GM18508 (cell line): ENCODE results near the gene DCAF7.

Experiments
- ATAC-seq: cut with Tn5 transposase; IDR thresholded peaks from one replicate; pipeline ENCODE4 v1.9.1; 2021; ENCODE audit warnings: moderate number of reproducible peaks; ENCODE audit not compliant: insufficient read depth, unreplicated experiment

Gene DCAF7

DNA sequence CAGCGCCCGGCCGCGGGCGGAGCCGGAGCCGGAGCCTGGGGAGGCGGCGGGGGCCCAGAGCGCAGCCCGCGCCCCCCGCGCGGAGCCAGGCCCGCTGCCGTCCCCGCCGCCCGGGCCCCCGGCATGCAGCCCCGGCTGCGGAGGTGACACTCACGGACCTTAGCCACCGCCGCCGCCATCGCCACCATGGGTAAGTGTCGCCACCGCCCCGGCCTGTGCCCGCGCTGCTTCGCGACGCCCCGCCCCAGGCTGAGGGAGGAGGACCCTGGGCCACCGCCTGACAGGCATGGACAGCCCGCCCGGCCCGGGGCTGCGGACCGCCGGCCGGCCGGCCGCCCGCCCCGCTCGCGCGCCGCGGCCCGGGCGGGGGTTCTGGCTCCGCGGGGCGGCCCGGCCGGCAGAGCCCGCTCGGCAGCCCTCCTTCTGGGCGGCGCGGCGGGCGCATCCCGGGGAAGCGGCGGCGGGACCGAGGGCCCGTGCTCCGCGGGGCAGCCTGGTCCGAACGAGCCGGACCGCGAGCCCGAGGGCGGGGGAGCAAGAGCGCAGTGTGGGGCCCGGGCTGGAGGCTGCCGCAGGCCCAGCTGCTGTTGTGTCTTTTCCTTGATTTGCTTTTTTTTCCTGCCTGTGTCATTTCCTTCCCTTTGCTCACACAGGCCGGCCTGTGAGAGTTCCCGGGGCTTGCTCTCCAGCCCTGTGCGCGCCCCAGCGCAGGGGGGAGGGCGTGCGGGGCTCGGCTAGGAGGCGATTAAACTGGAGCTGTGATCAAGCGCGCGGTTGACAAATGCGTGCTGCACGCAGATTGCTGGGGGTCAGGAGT is 72.5 kb downstream of the DCAF7 start:
- no peak for ATAC-seq

DNA sequence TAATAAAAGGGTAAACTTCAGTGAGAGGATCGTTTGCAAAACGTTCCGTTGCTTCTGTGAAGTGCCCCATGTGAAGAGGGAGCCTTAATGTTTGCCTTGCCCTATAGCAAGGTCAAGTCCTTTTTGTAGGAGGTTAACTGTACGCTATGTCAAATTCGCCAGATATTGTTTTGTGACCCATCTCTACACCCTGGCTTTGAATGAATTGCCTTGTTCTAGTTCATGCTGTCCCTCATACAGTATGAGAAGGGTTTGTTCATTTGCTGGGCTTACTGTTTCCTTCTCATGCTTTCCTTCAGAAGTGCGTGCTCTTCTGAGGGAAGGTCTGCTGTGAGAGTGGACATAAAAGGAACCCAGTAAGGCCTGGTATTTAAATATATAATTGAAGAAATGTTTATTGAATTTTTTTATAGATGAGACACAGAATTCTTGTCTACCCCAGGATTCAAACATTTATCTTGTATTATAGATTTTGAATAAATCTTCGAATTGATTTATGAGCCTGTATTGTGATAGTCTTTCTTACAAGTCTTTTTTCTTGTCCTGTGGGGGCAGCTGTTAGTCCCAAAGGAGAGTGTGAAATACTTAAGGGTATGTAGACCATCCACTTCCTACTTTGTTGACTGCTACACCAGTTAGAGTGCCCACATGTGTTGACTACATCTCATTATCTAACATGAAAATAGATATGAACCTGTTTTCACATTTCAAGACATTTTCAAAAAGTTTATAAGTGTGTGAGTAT is 73.7 kb downstream of the DCAF7 start:
- no peak for ATAC-seq

DNA sequence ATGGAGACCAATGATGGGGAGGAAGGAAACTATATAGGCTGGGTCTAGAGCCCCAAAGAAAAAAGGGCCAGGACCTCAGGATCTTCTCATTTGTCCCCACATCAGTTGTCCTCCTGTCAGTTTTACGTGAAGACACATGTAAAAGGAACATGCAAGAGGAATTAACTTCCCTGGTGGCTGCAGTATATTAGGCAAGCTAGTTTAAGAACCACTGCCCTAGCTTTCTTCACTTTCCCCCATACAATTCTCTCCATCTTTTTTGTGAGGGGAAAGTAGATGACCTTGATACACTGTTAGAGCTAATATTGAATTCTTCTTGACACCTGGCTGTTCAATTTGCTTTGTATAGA is 74.2 kb downstream of the DCAF7 start:
- no peak for ATAC-seq

DNA sequence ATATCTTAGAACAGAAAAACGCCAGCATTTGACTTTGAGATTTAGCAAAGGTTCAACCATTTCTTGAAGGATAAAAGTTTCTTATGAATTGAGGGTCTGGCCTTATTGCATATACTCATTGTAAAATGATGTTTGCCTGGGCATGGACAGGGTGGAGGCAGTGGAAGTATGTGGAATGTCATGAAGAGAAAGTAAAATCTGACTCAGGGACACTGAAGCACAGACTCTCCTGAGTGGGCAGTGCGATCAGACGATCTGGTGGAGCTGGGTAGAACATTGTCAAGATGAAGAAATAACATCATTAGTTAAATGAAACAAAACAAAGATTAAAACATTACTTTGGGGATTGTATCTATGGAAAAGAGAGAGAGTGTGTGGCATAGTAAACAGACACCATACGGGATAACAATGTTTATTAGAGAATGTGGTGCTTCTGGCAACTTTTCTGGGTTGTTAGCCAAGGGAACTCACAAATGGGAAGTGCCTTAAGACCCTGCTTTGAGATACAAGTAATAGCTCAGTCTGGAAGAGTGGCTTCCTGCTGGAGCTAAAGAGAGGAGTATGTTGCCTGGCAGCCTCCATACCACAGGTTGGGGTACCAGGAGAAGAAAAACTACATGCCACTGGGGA is 76.4 kb downstream of the DCAF7 start:
- ATAC-seq, result no peak

DNA sequence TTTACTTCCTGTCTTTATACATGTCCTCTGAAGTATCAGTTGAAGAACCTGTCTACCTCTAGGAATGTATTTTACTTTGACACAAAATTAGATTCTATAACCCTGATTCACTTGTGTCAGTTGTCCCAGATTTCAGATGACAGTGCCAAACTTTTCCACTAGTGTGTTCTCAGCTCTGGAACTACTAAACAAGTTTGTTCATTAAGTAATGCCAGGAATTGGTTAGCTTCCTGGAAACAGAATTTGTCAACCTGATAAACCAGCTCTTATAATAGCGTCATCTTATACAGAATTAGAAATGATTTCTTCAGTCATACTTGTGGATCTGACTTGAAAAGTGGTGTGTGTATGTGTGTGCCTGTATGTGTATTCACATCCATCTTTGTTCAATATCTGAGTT is 79.3 kb downstream of the DCAF7 start:
- no peak for ATAC-seq

DNA sequence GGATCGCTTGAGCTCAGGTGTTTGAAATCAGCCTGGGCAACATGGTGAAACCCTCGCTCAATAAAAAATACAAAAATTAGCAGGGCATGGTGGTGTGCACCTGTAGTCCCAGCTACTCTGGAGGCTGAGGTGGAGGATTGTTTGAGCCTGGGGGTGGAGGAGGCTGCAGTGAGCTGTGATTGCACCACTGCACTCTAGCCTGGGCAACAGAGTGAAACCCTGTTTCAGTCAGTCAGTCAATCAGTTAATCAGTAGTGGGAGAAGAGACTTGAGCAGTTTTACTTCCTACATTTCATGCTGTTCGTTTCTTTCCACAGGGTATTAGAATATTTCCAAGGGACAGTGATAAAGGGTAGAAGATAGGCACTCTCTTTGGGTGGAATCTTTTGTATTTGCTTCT is 80.8 kb downstream of the DCAF7 start:
- no peak for ATAC-seq

DNA sequence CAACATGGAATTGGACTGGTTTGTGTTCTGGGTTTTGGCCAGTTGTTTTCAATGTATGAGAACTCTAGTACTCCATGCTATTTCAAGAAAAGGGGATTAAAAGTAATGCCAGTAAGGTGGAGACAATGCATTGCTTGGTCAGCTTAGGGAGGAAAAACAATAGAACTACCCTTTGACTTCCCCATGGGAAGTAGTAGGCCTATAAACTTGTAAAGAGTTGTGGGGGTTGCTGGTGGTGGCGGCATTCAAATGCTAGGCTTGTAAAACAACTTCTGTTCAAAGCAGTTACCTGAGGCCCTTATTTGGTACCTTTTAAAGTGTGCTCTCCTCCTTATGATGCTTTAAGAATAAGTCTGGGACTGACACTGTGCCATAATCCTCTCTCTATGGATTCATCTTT is 81.3 kb downstream of the DCAF7 start:
- no peak for ATAC-seq

DNA sequence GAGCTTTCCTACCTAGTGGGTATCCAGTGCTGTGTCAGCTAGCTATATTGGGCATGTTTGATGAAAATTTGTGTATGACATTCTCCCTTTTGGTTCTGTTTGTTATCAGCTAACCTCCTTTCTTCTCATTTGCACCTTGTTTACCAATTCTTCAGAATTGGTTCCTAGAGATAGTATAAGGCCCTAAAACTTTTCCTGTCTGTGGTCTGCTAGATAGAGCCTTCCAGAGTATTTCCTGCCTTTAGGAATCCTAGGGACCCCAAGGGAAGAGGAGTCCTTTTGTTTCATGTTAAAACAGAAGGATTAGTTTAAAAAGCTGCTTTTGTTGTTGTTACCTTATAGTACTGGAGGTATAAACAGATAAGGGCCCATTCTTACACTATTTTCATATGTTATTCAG is 83.5 kb downstream of the DCAF7 start:
- no peak for ATAC-seq

DNA sequence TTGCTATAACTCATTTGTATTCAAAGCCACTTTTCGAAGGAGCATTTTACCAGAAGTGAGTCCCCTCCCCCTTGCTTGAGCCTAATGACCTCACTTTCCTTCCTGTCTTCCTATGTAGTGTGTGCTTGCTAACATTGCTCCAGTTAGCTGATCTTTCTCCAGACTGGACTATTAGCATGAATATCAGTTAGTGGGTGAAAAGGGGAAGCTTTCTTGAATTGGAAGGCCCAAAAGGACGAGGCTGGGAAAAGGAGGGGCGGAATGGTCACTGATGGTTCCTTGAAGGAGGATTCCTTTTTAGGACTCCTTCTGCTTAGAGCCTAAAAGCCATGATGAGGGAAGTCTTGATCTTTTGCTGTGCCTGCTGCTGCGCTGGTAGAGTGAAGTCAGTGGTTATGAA is 83.9 kb downstream of the DCAF7 start:
- no peak for ATAC-seq

DNA sequence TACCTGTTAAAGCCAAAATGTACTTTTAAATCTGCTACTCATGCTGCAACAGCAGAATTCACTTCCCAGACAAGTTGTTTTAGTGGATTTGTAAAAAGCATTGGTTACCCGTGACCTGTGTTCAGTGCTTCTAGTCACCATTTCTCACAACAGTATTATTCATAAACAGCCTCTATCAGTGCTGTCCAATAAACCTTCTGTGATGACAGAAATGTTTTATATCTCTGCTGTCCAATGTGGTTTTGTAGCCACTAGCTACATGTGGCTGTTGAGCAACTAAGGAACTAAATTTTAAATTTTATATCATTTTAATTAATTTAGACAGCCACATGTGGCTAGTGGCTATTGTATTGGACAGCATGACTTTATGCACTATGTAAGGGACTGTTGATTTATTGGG is 84.5 kb downstream of the DCAF7 start:
- no peak for ATAC-seq

DNA sequence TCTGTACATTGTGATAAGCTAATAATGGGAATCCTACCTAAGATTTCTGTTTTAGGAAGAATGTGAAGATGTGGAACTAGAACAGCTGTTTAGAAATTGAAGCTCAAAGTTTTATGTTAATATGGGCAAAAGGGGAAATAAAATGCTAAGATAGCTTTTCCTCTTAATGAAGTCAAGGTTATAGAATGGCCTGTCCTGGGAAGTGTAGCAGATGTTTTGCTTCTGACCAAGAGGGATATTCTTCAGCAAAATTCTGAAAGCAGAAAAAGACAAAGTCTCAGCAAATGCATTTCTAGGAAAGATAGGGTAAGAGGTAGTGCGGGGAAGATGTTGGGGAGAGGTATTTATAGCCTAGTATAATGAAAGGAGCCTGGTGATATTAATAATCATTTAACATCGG is 85.0 kb downstream of the DCAF7 start:
- no peak for ATAC-seq

DNA sequence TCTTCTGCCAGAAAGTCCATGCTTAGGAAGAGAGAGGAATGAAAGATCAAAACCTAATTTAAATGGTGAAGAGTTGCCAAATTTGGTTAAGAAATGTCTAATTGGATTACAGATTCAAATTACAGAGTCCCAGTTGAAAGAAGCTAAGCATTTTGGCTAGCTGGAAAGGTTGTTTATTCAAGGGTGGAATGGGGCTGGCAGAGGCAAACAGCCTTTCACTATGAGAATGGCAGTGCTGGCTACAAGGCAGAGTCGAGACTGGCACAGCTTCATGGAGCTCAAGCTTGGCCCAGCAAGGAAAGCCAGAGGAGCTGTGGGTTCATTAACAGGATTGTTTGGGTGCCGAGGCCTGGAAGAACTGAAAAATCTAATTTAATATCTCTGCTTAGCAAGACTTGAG is 85.5 kb downstream of the DCAF7 start:
- ATAC-seq, result no peak

DNA sequence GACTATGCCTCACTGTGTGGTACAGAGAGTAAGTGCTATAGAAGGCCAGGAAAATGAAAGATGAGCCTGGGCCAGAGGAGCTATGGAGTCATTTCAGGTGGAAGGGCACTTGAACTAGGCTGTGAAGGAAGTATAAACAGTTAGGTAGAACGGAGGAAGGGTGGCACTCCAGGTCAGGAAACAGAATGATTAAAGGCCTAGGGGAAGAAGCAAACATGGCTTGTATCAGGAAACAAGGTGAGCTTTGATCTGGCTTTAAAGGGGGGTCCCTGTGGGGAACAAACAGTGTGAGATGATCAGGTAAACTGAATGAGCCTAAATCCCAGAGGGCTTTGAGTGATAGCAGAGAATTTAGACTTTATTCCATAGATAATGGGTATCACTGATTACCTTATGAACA is 88.8 kb downstream of the DCAF7 start:
- no peak for ATAC-seq

DNA sequence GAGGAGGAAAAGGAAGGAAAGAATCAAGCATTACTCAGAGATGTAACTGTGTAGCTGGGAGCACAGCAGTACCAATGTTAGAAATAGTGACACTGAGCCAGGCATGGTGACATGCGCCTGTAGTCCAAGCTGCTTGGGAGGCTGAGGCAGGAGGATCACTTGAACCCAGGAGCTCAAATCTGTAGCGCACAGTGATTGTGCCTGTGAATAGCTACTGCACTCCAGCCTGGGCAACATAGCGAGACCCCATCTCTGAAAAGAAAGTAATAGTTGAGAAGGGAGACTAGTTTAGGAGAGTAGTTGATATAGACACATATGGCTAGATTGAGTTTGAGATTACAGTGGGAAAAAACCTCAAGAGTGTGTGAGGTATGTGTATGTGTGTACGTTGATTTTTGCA is 89.8 kb downstream of the DCAF7 start:
- ATAC-seq, result no peak

DNA sequence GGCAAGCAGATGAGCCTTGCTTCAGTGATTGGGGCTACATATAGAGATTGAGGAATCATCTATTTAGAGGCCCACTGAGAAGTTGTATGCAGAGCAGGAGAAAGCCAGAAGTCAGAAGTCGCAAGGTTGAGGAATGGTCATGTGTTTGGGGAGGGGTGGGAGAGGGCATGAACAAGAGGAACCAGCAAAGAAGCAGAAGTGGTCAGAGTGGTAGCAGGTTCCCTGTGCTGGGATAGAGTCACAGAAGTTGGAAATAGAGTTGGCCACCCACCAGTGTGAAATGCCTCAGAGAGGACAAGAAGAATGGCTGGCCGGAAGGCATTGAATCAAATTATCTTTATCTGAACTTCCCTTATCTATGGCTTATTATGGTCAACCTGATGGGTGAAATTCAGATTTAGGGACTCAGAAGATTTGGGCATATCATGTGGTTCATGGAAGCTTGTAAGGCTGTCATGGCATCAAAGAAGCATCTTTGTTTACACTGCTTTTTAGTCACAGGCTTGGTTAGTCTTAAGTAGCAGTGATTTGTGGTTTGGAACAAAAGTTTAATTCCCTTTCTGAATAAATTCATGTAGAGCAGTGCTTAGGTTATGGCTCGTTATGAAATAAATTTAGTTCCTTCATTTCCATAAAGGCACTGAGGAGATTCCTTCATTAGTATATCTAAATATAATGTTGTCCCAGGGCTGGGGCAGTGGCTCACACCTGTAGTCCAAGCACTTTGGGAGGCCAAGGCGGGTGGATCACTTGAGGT is 91.6 kb downstream of the DCAF7 start:
- no peak for ATAC-seq
